GM12872 (cell line): ENCODE measurements around the gene NOC4L.
A peak's percentile ranks its signal among the peaks of the same experiment; 100 is the strongest.

Source experiments
- CTCF ChIP-seq: IDR thresholded peaks from 3 replicates; pipeline ENCODE4 v1.5.1; 2011; ENCODE audit warnings: low read depth, mild to moderate bottlenecking, low read length, moderate library complexity; ENCODE audit not compliant: insufficient read depth

NOC4L gene

GRCh38 chr12:132189378-132190011 lies 45.2 kb downstream of the NOC4L start:
- no peak for TF ChIP-seq CTCF

DNA sequence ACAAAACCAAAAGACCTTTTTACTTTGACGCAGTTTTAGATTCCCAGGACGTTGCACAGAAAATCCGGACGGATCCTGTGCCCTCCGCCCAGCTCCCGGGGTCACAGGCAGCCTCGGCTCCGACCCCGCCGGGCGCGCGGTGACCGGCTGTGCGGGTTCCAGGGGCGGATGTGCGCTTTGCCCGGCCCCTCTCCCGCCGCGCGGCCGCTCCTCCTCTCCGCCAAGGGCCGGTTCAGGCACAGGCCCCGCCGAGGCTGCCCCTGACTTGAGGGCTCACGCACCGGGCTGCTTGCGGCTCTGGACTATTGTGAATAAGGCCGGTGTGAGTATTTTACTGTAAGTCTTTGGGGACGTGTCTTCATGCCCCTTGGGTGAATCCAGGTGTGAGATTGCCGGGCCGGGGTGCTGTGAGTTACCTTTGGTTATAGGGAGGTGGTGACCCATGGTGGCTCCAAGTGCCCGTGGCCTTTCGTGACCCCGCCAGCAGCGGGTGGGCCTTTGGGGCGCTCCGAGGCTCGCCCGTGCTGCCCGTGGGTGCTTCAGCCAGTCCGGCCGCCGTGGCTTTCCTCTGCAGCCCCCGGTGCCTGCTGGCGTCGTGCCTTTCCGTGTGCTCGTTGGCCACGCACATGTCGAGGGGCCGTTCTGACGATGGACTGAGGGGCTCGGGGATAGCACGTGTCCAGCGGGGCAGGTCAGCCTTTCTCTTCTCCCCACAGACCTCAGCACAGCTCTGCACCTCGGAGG lies 45.9 kb downstream of the NOC4L start:
- no peak for TF ChIP-seq CTCF

GRCh38 chr12:132190834-132191500 lies 46.7 kb downstream of the NOC4L start:
- no peak for TF ChIP-seq CTCF

- no peak for TF ChIP-seq CTCF
Observed at GRCh38 chr12:132191715-132192553, 47.7 kb downstream of the NOC4L start.

DNA sequence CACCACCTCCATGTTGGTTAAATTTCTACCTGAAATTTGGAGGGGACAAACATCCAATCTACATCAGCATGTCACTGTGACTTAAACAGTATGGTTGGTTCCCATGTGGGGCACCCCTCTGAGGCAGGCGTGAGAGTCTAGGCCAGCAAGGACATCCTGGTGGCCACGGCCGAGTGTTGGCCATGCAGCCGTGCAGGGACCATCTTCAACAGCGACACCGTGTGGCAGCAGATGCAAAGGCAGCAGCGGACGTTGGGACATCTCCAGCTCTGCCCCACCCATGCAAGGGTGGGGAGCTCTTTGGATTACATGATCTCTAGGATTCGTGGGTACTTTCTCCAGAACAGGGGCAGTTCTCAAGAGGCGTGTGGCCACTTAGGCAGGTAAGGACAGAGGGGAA lies 49.8 kb downstream of the NOC4L start:
- peak; percentile 32; the same call in 1 of the 3 replicates for TF ChIP-seq CTCF

GRCh38 chr12:132194556-132194955 lies 50.3 kb downstream of the NOC4L start:
- TF ChIP-seq CTCF, result no peak
